ENCODE results near the gene R3HCC1L.

The R3HCC1L gene

GRCh38 chr10:98235846-98236245, 101.4 kb downstream of the R3HCC1L start:
- DNase-seq (ENCODE audit: low spot score) = no peak

GRCh38 chr10:98236862-98237261, 102.4 kb downstream of the R3HCC1L start:
- DNase-seq (ENCODE audit: low spot score) = no peak

GRCh38 chr10:98238391-98238790, 103.9 kb downstream of the R3HCC1L start:
- DNase-seq (ENCODE audit: low spot score) = no peak

- no peak for DNase-seq (ENCODE audit: low spot score)
Measured at GRCh38 chr10:98240524-98240923, 106.1 kb downstream of the R3HCC1L start.

GRCh38 chr10:98242823-98243222, 108.4 kb downstream of the R3HCC1L start:
- peak; percentile 24 for DNase-seq (ENCODE audit: low spot score)

GRCh38 chr10:98244141-98244540, 109.7 kb downstream of the R3HCC1L start:
- no peak for DNase-seq (ENCODE audit: low spot score)

- no peak for DNase-seq (ENCODE audit: low spot score)
Measured at GRCh38 chr10:98244586-98244985, 110.1 kb downstream of the R3HCC1L start.

- no peak for DNase-seq (ENCODE audit: low spot score)
Measured at GRCh38 chr10:98246911-98247805, 112.7 kb downstream of the R3HCC1L start.

- no peak for DNase-seq (ENCODE audit: low spot score)
Measured at GRCh38 chr10:98248018-98248417, 113.6 kb downstream of the R3HCC1L start.

GRCh38 chr10:98249134-98249533, 114.7 kb downstream of the R3HCC1L start:
- no peak for DNase-seq (ENCODE audit: low spot score)

GRCh38 chr10:98251399-98251798, 116.9 kb downstream of the R3HCC1L start:
- no peak for DNase-seq (ENCODE audit: low spot score)

GRCh38 chr10:98252464-98252863, 118.0 kb downstream of the R3HCC1L start:
- DNase-seq (ENCODE audit: low spot score) = no peak

- no peak for DNase-seq (ENCODE audit: low spot score)
Measured at GRCh38 chr10:98253499-98253898, 119.0 kb downstream of the R3HCC1L start.

- no peak for DNase-seq (ENCODE audit: low spot score)
Measured at GRCh38 chr10:98254234-98254974, 119.9 kb downstream of the R3HCC1L start.

- DNase-seq (ENCODE audit: low spot score) = no peak
Measured at GRCh38 chr10:98255146-98255877, 120.9 kb downstream of the R3HCC1L start.

GRCh38 chr10:98256692-98257091, 122.2 kb downstream of the R3HCC1L start:
- no peak for DNase-seq (ENCODE audit: low spot score)

- DNase-seq (ENCODE audit: low spot score) = no peak
Measured at GRCh38 chr10:98257198-98257597, 122.7 kb downstream of the R3HCC1L start.

GRCh38 chr10:98257961-98258360, 123.5 kb downstream of the R3HCC1L start:
- DNase-seq (ENCODE audit: low spot score) = no peak

GRCh38 chr10:98258683-98259454, 124.4 kb downstream of the R3HCC1L start:
- DNase-seq (ENCODE audit: low spot score) = no peak

GRCh38 chr10:98259606-98260315, 125.3 kb downstream of the R3HCC1L start:
- DNase-seq (ENCODE audit: low spot score) = peak; percentile 8

GRCh38 chr10:98260350-98260749, 125.9 kb downstream of the R3HCC1L start:
- no peak for DNase-seq (ENCODE audit: low spot score)

All from RKO (cell line).